GM19468 (cell line): Measurements from ENCODE around the gene EML4.
"Not testable (repeated sequence)": the region's sequence is repeated elsewhere in the genome, so short reads cannot be mapped to it uniquely, and the experiment has no call there.

Source experiments
- ATAC-seq: cut with Tn5 transposase; IDR thresholded peaks from one replicate; pipeline ENCODE4 v1.9.1; 2021; ENCODE audit warnings: mild to moderate bottlenecking, moderate library complexity, moderate number of reproducible peaks; ENCODE audit not compliant: unreplicated experiment; ENCODE audit errors: extremely low read depth

The EML4 gene

GRCh38 chr2:42170619-42171395 lies 1.7 kb downstream of the EML4 start:
- no peak for ATAC-seq

- no peak for ATAC-seq
Measured at GRCh38 chr2:42171396-42171980, 2.3 kb downstream of the EML4 start.

- no peak for ATAC-seq
Measured at GRCh38 chr2:42172020-42172419, 2.9 kb downstream of the EML4 start.

- no peak for ATAC-seq
Measured at GRCh38 chr2:42172566-42172965, 3.4 kb downstream of the EML4 start.

- not testable (repeated sequence) for ATAC-seq
Measured at GRCh38 chr2:42173467-42173866, 4.3 kb downstream of the EML4 start.

GRCh38 chr2:42176992-42177738 lies 8.0 kb downstream of the EML4 start:
- ATAC-seq = no peak

GRCh38 chr2:42178335-42178734 lies 9.2 kb downstream of the EML4 start:
- no peak for ATAC-seq

- no peak for ATAC-seq
Measured at GRCh38 chr2:42180300-42180699, 11.1 kb downstream of the EML4 start.

- ATAC-seq = no peak
Measured at GRCh38 chr2:42182654-42183308, 13.6 kb downstream of the EML4 start.

- ATAC-seq = no peak
Measured at GRCh38 chr2:42183775-42184174, 14.6 kb downstream of the EML4 start.

- no peak for ATAC-seq
Measured at GRCh38 chr2:42184346-42184745, 15.2 kb downstream of the EML4 start.

- ATAC-seq = no peak
Measured at GRCh38 chr2:42185220-42185921, 16.2 kb downstream of the EML4 start.

- no peak for ATAC-seq
Measured at GRCh38 chr2:42186366-42186765, 17.2 kb downstream of the EML4 start.

- no peak for ATAC-seq
Measured at GRCh38 chr2:42186945-42187632, 17.9 kb downstream of the EML4 start.

- ATAC-seq = no peak
Measured at GRCh38 chr2:42187886-42188285, 18.7 kb downstream of the EML4 start.

GRCh38 chr2:42189235-42189566 lies 20.0 kb downstream of the EML4 start:
- no peak for ATAC-seq

- ATAC-seq = no peak
Measured at GRCh38 chr2:42190191-42190590, 21.0 kb downstream of the EML4 start.

GRCh38 chr2:42191285-42192009 lies 22.3 kb downstream of the EML4 start:
- ATAC-seq = no peak

GRCh38 chr2:42192010-42192373 lies 22.8 kb downstream of the EML4 start:
- ATAC-seq = no peak
